Measurements from ENCODE around the gene NNAT.

Gene NNAT

DNA sequence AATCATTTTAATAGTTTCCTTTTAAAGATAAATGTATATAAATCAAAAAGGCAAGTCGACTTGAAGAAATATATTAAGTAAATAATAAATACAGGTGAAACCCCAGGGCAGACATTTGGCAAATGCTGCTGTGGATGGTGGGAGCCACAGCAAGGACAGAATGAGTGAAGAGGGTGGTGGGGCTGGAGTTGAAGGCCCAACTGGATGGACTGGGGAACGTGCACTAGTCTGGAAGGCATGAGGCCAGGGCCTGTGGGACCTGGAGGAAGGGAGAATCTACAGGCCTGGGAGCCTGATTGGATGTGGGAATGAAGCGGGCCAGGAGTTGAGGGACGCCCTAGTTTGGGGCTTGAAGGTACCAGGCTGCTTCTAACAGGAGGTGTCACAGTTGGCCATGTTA, 37.3 kb downstream of the NNAT start:
- H3K36me3 ChIP-seq (ENCODE audit: control insufficient read depth, insufficient read depth, low read length) = no peaks in the 10 kb centered on the region
- no peak for DNase-seq (ENCODE audit: low read depth, low spot score)

DNA sequence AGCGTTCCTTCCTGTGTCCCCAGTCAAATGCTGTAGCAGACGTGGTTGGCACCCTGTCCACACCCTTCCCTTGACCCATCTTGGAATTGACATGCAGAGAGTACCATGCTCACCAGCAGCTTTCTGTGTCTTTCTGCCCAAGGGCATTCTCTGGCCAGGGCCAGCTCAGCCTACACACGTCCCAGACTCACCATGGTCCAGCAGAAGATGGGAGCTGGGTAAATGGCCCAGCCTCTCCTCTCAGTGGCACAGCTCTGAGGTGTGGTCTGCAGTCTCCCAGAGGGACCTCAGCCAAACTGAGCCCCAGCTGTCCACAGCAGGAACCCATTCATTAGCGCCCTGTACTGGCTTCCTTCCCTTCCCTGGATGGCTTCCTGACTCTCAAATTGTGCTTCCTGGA, 37.7 kb downstream of the NNAT start:
- H3K9me3 ChIP-seq (ENCODE audit: control insufficient read depth, insufficient read depth, low read length) = no peaks in the 10 kb centered on the region
- no peak overlapping the region for H3K4me3 ChIP-seq (ENCODE audit: low read length)
- no peak overlapping the region for H3K27ac ChIP-seq (ENCODE audit: low read length)
- no CpG with 5 or more reads among the region's 4 CpGs for WGBS (ENCODE audit: insufficient coverage, insufficient read length)
- no peak for DNase-seq (ENCODE audit: low read depth, low spot score)
- no peaks in the 10 kb centered on the region for H3K4me1 ChIP-seq (ENCODE audit: control insufficient read depth, insufficient read depth, low read length)
- H3K36me3 ChIP-seq (ENCODE audit: control insufficient read depth, insufficient read depth, low read length) = no peaks in the 10 kb centered on the region
- H3K27me3 ChIP-seq (ENCODE audit: control insufficient read depth, insufficient read depth, low read length) = no peaks in the 10 kb centered on the region

More for the DNA sequence above, 37.3 kb downstream of the NNAT start:
- Histone ChIP-seq H3K4me3 (ENCODE audit: low read length) (no peak overlapping the region), H3K9me3 (ENCODE audit: control insufficient read depth, insufficient read depth, low read length) (no peaks in the 10 kb centered on the region), H3K27ac (ENCODE audit: low read length) (no peak overlapping the region), H3K27me3 (ENCODE audit: control insufficient read depth, insufficient read depth, low read length) (no peaks in the 10 kb centered on the region), H3K4me1 (ENCODE audit: control insufficient read depth, insufficient read depth, low read length) (no peaks in the 10 kb centered on the region)
- no CpG with 5 or more reads among the region's 4 CpGs for WGBS (ENCODE audit: insufficient coverage, insufficient read length)

DNA sequence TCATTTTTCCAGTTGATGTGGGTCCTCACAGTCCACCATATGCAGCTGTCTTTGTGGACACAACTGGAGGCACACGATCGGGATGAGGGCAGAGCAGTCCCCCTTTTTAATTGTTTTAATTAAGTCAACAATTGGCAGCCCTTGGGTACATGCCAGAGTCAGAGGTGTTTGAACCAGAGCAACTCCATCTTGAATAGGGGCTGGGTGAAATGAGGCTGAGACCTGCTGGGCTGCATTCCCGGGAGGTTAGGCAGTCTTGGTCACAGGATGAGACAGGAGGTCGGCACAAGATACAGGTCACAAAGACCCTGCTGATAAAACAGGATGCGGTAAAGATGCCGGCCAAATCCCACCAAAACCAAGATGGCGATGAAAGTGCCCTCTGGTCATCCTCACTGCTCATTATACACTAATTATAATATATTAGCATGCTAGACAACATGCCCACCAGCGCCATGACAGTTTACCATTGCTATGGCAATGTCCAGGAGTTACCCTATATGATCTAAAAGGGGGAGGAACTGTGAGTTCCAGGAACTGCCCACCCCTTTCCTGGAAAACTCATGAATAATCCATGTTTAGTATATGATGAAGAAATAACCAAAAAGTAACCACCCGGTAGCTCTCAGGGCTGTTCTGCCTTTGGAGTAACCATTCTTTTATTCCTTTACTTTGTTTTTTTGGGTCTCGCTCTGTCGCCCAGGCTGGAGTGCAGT, 38.4 kb downstream of the NNAT start:
- no CpG with 5 or more reads among the region's 11 CpGs for WGBS (ENCODE audit: insufficient coverage, insufficient read length)
- H3K36me3 ChIP-seq (ENCODE audit: control insufficient read depth, insufficient read depth, low read length) = no peaks in the 10 kb centered on the region
- no peak overlapping the region for H3K4me3 ChIP-seq (ENCODE audit: low read length)
- DNase-seq (ENCODE audit: low read depth, low spot score) = no peak
- no peak overlapping the region for H3K27ac ChIP-seq (ENCODE audit: low read length)
- H3K9me3 ChIP-seq (ENCODE audit: control insufficient read depth, insufficient read depth, low read length) = no peaks in the 10 kb centered on the region
- no peaks in the 10 kb centered on the region for H3K4me1 ChIP-seq (ENCODE audit: control insufficient read depth, insufficient read depth, low read length)
- H3K27me3 ChIP-seq (ENCODE audit: control insufficient read depth, insufficient read depth, low read length) = no peaks in the 10 kb centered on the region

DNA sequence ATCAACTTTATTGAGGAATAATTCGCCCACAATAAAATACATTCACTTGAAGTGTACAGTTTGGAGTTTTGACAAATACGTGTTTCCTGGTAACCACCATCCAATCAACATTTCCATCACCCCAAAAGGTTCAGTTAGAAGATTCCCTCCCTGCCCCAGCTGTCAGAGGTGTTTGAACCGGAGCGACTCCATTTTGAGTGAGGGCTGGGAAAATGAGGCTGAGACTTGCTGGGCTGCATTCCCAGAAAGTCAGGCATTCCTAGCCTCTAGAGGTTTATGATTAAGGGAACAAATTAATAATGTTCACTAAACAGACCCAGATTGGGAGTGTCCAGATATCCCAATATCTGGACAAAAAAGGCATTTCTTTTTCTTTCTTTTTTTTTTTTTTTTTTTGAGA, 39.6 kb downstream of the NNAT start:
- H3K9me3 ChIP-seq (ENCODE audit: control insufficient read depth, insufficient read depth, low read length) = no peaks in the 10 kb centered on the region
- H3K4me1 ChIP-seq (ENCODE audit: control insufficient read depth, insufficient read depth, low read length) = no peaks in the 10 kb centered on the region
- WGBS (ENCODE audit: insufficient coverage, insufficient read length) = no CpG with 5 or more reads among the region's 4 CpGs
- H3K4me3 ChIP-seq (ENCODE audit: low read length) = no peak overlapping the region
- no peak overlapping the region for H3K27ac ChIP-seq (ENCODE audit: low read length)
- DNase-seq (ENCODE audit: low read depth, low spot score) = no peak
- no peaks in the 10 kb centered on the region for H3K36me3 ChIP-seq (ENCODE audit: control insufficient read depth, insufficient read depth, low read length)
- H3K27me3 ChIP-seq (ENCODE audit: control insufficient read depth, insufficient read depth, low read length) = no peaks in the 10 kb centered on the region

DNA sequence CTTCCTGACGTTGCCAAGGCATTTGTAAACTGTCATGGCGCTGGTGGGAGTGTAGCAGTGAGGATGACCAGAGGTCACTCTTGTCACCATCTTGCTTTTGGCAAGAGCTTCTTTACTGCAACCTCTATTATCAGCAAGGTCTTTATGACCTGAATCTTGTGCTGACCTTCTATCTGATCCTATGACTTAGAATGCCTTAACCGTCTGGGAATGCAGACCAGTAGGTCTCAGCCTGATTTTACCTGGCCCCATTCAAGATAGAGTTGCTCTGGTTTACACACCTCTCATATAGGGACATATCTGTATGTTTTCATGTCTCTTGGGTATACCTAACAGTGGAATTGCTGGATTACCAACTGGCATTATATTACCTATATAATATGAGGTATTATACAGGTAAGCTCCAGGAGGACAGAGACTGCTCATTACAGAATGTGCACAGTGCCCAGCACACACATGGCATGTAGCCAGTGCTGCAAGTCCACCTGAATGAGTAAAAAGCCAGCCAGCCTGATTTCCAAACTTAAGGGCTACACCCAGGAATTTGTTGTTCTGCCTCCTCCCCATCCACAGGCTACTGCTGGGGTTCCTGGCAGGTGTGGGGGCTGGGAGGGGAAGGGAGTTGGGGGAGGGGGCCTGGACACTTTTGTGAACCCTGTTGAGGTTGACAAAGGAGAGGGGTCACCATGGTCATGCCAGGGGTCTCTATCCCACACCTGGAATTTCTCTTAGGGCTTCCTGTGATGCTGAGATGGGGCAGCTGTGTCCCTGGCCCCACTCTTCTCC, 41.8 kb downstream of the NNAT start:
- H3K4me1 ChIP-seq (ENCODE audit: control insufficient read depth, insufficient read depth, low read length) = peaks cover 3% of the 10 kb centered on the region; the same call in 1 of the 2 replicates
- H3K4me3 ChIP-seq (ENCODE audit: low read length) = no peak overlapping the region
- no CpG with 5 or more reads among the region's 3 CpGs for WGBS (ENCODE audit: insufficient coverage, insufficient read length)
- no peaks in the 10 kb centered on the region for H3K9me3 ChIP-seq (ENCODE audit: control insufficient read depth, insufficient read depth, low read length)
- H3K27ac ChIP-seq (ENCODE audit: low read length) = no peak overlapping the region
- H3K27me3 ChIP-seq (ENCODE audit: control insufficient read depth, insufficient read depth, low read length) = 0 out of 2 replicates have a peak, but pooled peaks cover 2% of the 10 kb centered on the region
- DNase-seq (ENCODE audit: low read depth, low spot score) = no peak
- H3K36me3 ChIP-seq (ENCODE audit: control insufficient read depth, insufficient read depth, low read length) = no peaks in the 10 kb centered on the region

DNA sequence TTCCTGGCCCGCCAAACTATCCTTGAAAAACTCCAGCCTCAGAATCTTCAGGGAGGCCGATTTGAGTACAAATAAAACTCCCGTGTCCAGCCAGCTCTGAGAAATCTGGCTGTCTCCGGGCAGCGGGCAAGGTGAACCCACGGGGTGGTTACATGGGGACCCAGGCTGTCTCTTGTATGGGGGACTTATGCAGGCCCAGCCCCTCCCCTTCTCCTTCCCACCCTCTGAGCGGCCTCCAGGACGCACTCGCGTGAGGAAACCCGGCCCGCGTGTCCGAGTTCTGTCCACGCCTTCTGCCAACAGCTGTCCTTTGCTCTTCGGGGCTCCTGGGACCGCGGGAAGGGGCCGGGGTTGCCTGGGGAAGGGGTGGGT, 43.0 kb downstream of the NNAT start:
- Histone ChIP-seq H3K4me3 (ENCODE audit: low read length) (no peak overlapping the region), H3K36me3 (ENCODE audit: control insufficient read depth, insufficient read depth, low read length) (no peaks in the 10 kb centered on the region), H3K9me3 (ENCODE audit: control insufficient read depth, insufficient read depth, low read length) (no peaks in the 10 kb centered on the region), H3K4me1 (ENCODE audit: control insufficient read depth, insufficient read depth, low read length) (peaks cover 6% of the 10 kb centered on the region; the same call in 1 of the 2 replicates), H3K27ac (ENCODE audit: low read length) (no peak overlapping the region), H3K27me3 (ENCODE audit: control insufficient read depth, insufficient read depth, low read length) (0 out of 2 replicates have a peak, but pooled peaks cover 2% of the 10 kb centered on the region)
- no peak for DNase-seq (ENCODE audit: low read depth, low spot score)
- no CpG with 5 or more reads among the region's 19 CpGs for WGBS (ENCODE audit: insufficient coverage, insufficient read length)

DNA sequence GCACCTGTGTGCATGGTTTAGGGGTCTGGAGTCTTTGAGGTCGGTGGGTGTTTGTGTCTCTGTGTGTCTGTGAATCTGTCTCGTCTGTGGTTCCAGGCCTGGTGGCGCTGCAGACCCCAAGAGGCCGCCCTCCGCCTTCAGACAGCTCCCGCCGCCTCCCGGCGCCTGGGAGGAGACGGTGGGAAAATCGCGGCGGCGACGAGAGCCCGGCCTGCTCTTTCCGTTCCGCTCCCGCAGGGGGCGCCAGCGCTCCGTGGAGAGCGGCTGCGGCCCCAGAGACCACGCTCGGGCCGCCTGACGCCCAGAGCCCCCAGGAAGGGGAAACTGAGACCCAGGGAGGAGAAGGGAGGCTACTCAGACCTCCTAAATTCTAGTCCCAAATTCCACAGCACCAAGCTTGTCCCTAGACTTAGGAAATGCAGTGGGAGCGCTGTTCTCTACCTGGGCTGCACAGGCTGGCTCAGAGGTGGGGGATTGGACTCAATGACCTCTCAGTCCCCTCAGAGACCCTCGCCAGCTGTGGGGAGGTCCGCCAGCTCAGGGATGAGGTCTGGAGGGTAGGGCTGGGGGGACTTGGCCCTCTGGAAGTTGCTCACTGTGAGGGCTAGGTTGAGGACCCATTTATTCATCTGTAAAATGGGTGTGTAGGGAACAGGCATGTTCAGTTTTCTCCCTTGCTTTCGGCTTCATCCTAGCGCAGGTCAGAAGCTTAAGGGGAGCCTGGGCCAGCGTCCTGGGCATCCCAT, 43.5 kb downstream of the NNAT start:
- WGBS (ENCODE audit: insufficient coverage, insufficient read length) = no CpG with 5 or more reads among the region's 34 CpGs
- H3K4me3 ChIP-seq (ENCODE audit: low read length) = no peak overlapping the region
- H3K27me3 ChIP-seq (ENCODE audit: control insufficient read depth, insufficient read depth, low read length) = 0 out of 2 replicates have a peak, but pooled peaks cover 2% of the 10 kb centered on the region
- H3K4me1 ChIP-seq (ENCODE audit: control insufficient read depth, insufficient read depth, low read length) = peaks cover 6% of the 10 kb centered on the region; the same call in 1 of the 2 replicates
- DNase-seq (ENCODE audit: low read depth, low spot score) = no peak
- H3K36me3 ChIP-seq (ENCODE audit: control insufficient read depth, insufficient read depth, low read length) = no peaks in the 10 kb centered on the region
- no peaks in the 10 kb centered on the region for H3K9me3 ChIP-seq (ENCODE audit: control insufficient read depth, insufficient read depth, low read length)
- no peak overlapping the region for H3K27ac ChIP-seq (ENCODE audit: low read length)

DNA sequence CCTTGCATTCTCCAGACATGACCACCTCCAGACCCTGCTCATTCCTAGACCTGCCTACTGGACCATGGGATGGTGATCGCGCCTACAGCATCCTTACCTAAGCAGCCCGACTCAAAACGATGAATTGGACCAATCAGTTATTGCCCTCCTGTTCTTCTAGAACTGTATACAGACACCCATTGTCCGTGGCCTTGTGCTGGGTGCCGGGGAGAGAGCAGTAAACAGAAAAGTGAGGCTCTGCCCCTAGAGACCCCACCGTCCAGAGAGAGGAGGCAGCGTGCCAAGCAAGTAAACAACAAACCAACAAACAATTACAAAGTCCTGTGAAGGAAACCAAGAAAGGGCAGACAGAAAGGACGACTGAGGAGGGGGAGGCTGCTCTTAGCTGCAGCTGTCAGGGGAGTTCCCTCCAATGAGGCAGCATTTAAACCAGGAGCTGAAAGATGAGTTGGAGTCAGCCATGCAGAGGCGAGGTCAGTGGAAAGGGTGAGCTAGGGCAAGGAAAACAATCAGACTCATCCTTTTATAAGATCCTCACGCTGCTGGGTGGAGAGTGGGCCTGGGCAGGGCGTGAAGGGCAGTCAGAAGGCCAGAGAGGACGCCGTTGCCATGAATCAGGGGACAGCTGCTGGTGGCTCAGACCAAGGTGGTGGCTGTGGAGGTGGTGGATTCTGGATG, 44.2 kb downstream of the NNAT start:
- no peaks in the 10 kb centered on the region for H3K36me3 ChIP-seq (ENCODE audit: control insufficient read depth, insufficient read depth, low read length)
- no peak overlapping the region for H3K4me3 ChIP-seq (ENCODE audit: low read length)
- DNase-seq (ENCODE audit: low read depth, low spot score) = no peak
- no peaks in the 10 kb centered on the region for H3K9me3 ChIP-seq (ENCODE audit: control insufficient read depth, insufficient read depth, low read length)
- no peak overlapping the region for H3K27ac ChIP-seq (ENCODE audit: low read length)
- H3K27me3 ChIP-seq (ENCODE audit: control insufficient read depth, insufficient read depth, low read length) = 0 out of 2 replicates have a peak, but pooled peaks cover 2% of the 10 kb centered on the region
- H3K4me1 ChIP-seq (ENCODE audit: control insufficient read depth, insufficient read depth, low read length) = peaks cover 6% of the 10 kb centered on the region; the same call in 1 of the 2 replicates
- WGBS (ENCODE audit: insufficient coverage, insufficient read length) = no CpG with 5 or more reads among the region's 14 CpGs

DNA sequence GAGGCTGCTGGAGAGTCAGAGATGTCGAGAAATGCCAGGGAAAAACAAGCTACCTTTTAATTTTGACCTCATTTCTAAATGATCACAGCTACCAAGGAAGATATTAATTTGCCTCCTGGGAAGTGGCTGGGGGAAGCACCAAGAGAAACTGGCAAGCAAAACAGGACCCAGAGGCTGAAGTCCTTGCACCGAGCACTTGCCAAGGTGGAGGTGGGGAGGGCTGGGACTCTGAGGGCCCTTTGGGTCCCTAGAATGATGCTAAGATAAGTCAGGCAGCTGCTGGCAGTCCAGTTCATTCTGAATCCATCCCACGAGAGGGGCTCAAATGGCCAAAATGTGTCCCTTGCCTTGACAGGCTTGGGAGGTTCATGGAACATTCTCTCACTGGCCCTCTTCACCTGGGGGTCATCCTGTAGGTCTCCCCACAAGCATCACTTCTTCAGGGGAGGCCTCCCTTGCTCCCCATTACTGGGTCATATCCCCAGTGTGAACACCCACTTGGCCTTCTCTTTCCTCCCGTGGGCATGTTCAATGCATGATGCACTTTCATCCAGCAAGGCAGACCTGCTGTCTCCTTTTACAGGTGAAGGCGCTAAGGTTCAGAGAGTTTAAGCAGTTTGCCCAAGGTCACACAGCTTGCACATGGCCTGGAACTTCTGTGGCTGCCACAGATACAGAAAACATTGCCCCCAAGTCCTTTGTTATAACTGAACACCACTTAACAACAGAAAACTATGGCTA, 45.7 kb downstream of the NNAT start:
- WGBS (ENCODE audit: insufficient coverage, insufficient read length) = no CpG with 5 or more reads among the region's 5 CpGs
- H3K27me3 ChIP-seq (ENCODE audit: control insufficient read depth, insufficient read depth, low read length) = 0 out of 2 replicates have a peak, but pooled peaks cover 2% of the 10 kb centered on the region

More for the DNA sequence above, 45.7 kb downstream of the NNAT start:
- Histone ChIP-seq H3K4me3 (ENCODE audit: low read length) (no peak overlapping the region), H3K9me3 (ENCODE audit: control insufficient read depth, insufficient read depth, low read length) (no peaks in the 10 kb centered on the region), H3K36me3 (ENCODE audit: control insufficient read depth, insufficient read depth, low read length) (no peaks in the 10 kb centered on the region), H3K4me1 (ENCODE audit: control insufficient read depth, insufficient read depth, low read length) (peaks cover 6% of the 10 kb centered on the region; the same call in 1 of the 2 replicates), H3K27ac (ENCODE audit: low read length) (no peak overlapping the region)
- DNase-seq (ENCODE audit: low read depth, low spot score) = no peak
